Limb (tissue), 2 donors: ENCODE data around the gene VRK2.
"Not testable (repeated sequence)": the region's sequence is repeated elsewhere in the genome, so short reads cannot be mapped to it uniquely, and the experiment has no call there.

Experiments used
- DNase-seq, 2 donors: peaks; one replicate each; pipeline ENCODE4 v3.0.0-alpha.2; 2016; ENCODE audit errors: extremely low spot score in 2 of 2

Gene VRK2

DNA sequence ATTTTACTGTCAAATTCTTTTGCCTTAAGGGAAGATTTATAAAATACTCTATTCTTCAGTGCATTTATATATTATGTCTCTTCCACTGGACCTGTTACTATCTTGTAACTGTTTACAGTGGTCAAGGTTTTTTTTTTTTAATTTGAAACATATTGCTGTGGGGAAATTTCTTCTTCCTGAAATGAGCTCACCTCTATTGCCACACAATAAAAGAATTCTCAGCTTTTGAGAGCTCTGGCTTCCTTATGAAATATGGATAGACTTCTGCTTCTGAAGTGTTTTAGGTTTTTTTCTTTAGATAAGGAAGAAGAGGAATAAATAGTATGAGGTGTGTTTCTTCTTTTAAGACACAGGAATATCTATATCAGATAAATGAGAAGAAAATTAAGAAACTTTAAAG lies 7.7 kb downstream of the VRK2 start:
- DNase-seq = no peak

DNA sequence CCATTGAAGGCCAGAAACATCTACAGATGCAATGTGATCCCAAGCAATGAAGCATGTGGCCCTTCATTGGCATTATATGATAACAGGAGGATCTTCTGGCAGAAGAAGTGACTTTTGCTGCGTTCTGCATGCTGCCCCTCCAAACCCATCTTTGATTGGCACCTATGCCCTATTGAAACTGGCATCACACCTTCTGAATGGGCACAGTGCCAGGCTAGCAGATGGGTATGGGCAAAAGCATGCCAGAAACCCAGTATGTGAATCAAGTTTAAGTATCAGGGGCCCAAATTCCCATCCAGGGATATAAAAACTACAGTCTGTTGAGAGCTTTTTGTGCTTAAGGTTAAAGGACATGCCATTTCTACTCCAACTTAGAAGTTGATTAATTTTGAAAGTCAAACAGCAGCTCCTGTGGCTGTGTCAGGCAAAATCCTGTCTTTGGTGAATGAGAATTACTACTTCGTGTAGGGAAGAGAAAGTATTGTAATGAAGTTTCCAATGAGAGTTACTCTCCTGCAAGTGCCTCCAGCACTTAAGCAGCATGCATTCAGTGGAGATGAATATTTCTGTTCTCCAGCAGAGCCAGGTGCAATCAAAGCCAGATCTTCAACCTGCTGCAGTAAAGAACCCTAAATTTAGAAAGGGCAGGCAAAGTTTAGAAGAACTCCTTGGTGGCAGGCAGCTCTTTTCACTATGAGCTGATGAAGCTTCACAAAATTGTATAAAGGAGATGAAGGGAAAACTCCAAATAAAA lies 8.6 kb downstream of the VRK2 start:
- no peak for DNase-seq

- no peak for DNase-seq
These were observed 9.7 kb downstream of the VRK2 start for GRCh38 chr2:58056192-58056916.

- no peak for DNase-seq
These were observed 11.3 kb downstream of the VRK2 start for GRCh38 chr2:58057707-58058530.

DNA sequence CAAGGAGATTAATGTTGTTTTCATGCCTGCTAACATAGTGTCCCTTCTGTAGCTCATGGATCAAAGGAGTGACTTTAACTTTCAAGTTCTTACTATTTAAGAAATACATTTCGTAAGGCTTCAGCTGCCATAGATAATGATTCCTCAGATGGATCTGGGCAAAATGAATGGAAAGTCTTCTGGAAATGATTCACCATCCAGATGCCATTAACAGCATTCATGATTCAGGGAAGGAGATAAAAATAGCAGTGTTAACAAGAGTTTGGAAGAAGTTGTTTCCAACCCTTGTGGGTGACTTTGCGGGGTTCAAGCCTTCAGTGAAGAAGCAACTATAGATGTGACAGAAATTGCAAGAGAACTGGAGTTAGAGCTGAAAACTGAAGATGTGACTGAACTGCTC lies 17.0 kb downstream of the VRK2 start:
- no peak for DNase-seq

DNA sequence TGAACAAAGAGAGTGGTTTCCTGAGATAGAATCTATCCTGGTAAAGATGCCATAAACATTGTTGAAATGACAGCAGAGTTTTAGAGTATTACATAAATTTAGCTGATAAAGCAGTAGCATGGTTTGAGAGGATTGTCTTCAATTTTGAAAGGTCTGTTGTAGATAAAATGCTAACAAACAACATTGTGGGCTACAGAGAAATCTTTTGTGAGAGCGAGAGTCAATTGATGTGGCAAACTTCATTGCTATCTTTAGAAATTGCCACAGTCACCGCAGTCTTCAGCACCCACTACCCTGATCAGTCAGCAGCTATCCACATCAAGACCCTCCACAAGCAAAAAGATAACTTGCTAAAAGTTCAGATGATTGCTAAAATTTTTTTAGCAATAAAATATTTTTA lies 17.5 kb downstream of the VRK2 start:
- DNase-seq = no peak

DNA sequence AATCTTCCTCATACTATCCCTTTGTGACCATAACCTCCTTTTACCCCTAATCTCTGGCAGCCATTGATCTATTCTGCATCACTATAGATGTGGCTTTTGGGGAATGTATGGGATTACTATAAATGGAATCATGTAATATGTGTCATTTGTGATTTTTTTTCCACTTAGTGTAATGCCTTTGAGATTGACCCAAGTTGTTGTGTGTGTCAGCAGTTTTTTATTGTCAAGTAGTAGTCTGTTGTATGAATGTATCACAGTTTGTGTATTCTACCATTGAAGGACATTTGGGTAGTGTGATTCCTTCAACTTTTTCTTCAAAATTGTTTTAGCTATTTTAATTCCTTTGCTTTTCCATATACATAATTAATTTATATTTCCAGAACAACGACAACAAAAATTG lies 18.6 kb downstream of the VRK2 start:
- no peak for DNase-seq

GRCh38 chr2:58067001-58067400 lies 20.4 kb downstream of the VRK2 start:
- no peak for DNase-seq

DNA sequence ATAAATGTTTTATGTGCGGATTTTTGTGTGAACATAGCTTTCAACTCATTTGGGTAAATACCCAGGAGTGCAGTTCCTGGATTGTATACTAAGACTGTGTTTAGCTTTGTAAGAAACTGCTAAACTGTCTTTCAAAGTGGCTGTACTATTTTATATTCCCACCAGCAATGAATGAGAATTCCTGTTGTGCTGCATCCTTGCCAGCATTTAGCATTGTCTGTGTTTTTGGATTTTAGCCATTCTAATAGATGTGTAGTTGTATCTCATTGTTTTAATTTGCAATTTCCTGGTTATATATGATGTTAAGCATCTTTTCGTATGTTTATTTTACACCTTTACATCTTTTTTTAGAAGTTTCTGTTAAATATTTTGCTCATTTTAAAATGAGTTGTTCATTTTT lies 24.2 kb downstream of the VRK2 start:
- DNase-seq = no peak

- no peak for DNase-seq
These were observed 25.5 kb downstream of the VRK2 start for GRCh38 chr2:58072102-58072501.

DNA sequence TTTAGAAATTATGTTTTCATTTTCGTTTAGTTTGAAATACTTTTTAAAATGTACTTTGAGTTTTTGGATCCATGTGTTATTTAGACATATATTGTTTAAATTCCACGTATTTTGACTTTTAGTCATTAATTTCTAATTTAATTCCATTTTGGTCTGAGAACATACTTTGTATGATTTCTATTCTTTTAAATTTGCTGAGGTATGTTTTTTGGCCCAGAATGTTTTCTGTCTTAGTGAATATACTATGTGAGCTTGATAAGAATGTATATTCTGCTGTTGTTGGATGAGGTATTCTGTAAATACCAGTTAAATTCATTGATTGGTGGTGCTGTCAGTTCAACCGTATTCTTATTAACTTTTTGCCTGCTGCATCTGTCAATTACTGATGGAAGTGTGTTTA lies 26.4 kb downstream of the VRK2 start:
- DNase-seq = no peak

- DNase-seq = no peak
These were observed 27.1 kb downstream of the VRK2 start for GRCh38 chr2:58073751-58074150.

DNA sequence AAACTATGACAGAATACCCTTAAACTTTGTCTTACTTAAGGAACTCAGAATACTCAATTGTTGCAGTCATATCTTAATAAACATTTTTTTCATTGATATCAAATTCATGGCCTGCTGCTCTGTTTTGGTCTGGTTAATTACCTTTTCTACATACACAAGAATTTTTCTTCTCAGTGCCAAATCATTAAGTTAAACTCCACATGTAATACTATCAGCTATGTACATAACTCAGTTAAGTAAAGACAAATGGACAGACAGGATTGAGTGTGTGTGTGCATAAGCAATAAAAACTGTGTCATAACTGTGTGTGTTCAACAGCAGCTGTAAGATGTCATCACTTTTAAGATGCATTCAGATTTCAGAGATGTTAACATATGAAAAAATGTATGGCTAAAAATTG lies 34.4 kb downstream of the VRK2 start:
- DNase-seq = no peak

GRCh38 chr2:58089081-58089480 lies 42.5 kb downstream of the VRK2 start:
- DNase-seq = no peak

DNA sequence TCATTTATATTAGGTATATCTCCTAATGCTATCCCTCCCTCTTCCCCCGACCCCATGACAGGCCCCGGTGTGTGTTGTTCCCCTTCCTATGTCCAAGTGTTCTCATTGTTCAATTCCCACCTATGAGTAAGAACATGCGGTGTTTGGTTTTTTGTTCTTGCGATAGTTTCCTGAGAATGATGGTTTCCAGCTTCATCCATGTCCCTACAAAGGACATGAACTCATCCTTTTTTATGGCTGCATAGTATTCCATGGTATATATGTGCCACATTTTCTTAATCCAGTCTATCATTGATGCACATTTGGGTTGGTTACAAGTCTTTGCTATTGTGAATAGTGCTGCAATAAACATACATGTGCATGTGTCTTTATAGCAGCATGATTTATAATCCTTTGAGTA lies 46.2 kb downstream of the VRK2 start:
- DNase-seq = not testable (repeated sequence)

GRCh38 chr2:58097025-58097424 lies 50.4 kb downstream of the VRK2 start:
- DNase-seq = no peak

DNA sequence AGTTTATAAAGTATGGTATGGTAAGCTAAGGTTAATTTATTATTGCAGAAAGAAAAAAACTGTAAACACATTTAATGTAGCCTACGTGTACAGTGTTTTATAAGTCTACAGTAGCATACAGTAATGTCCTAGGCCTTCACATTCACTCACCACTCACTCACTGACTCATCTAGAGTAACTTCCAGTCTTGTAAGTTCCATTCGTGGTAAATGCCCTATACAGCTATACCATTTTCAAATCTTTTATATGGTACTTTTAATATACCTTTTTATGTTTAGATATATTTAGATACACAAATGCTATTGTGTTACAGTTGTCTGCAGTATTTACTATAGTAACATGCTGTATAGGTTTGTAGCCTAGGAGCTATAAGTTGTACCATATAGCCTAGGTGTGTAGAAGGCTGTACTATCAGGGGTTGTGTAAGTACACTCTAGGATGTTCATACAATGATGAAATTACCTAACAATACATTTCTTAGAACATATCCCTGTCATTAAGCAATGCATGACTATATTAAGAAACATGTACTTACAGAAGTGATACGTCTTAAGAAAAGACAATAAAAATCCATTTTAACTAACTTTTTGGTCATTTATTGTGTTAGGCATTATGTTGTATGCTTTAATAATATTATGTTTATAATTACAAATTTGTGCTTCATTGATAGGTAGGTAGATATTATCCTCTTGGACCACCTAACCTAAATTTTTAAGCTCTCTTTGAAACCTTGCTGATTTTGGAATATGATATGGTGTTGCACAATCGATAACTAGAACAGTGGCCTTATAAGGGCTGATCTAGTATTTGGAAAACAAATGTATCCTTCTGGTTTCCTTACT lies 51.9 kb downstream of the VRK2 start:
- DNase-seq = no peak

DNA sequence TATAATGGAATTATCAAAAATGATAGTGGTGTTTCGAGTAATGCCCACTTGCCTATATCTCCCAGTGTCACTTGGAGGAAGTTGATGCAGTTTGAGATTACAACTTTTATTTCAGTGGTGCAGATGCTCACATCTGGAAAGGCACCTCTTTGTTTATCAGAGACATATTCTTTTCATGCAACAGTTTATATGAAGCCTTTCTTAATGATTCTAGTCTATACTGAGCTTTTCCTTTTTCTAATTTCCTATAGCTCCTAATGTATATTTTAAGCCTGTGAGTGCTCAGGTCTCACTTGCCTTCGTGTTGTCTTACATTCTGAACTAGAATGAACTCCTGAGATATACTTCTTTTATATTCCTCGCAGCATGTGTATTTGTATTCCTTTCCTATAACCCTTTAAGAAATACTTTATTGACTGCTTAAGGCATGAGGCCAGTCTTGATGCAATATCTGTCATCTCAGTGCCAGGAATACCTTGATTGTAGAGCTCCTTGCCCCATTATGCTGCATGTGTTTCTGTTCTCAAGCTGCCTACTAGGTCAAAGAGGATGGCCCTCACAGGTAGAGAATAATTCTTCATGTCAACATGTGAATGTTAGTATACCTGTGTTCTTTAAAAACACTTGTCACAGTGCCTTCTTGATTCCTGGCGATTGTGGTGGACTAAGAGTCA lies 52.6 kb downstream of the VRK2 start:
- no peak for DNase-seq

DNA sequence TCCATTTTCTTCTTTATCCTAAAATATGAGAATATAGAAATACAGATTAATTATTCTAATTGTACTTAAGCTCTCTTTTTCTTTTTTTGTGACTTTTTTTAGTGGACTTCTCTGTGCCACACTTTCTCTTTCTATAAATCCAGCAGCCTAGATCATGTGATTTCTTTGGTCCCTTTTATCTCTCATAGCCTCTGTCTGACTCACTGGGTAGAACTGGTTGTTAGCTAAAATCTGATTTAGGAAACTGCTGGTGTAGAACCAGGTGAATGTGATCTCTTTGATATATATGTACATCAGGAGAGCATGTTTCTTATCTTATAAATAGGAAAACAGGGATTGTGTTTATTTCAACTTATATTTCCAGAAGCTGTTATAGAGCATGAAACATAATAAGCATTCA lies 54.9 kb downstream of the VRK2 start:
- DNase-seq = no peak

DNA sequence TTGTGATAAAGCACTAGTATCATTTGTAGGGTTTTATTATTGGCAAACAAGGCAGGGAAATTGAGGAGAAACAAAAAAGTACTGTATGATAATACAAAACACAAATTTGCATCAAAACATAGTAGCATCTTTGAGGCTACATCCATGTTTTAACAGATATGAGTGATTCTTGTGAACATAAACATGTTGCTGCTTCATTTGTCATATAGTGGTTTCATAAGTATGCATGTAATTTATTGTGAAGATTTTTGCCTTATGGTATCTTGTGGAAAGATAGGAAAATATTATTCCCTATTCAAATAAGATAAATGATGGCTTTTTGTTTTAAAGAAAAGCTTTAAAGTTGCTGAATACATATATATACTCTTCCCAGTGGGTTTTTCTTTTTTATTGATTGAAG lies 60.3 kb downstream of the VRK2 start:
- no peak for DNase-seq
